Measurements from ENCODE around the gene CORT.
A peak's percentile ranks its signal among the peaks of the same experiment; 100 is the strongest.

Gene CORT

GRCh38 chr1:10479296-10479695 is 29.5 kb downstream of the CORT start:
- no peak for DNase-seq

GRCh38 chr1:10480614-10481013 is 30.8 kb downstream of the CORT start:
- no peak for DNase-seq

GRCh38 chr1:10484521-10484920 is 34.7 kb downstream of the CORT start:
- DNase-seq: no peak

GRCh38 chr1:10489291-10490055 is 39.6 kb downstream of the CORT start:
- peak; percentile 30 for DNase-seq

- no peak for DNase-seq
These were observed 40.6 kb downstream of the CORT start for GRCh38 chr1:10490286-10490970.

GRCh38 chr1:10494418-10494753 is 44.6 kb downstream of the CORT start:
- no peak for DNase-seq

GRCh38 chr1:10494754-10495474 is 45.1 kb downstream of the CORT start:
- DNase-seq: peak; percentile 73

- DNase-seq: no peak
These were observed 45.6 kb downstream of the CORT start for GRCh38 chr1:10495475-10495817.

GRCh38 chr1:10495952-10496351 is 46.1 kb downstream of the CORT start:
- DNase-seq: no peak

GRCh38 chr1:10497109-10497508 is 47.3 kb downstream of the CORT start:
- no peak for DNase-seq

- DNase-seq: no peak
These were observed 48.4 kb downstream of the CORT start for GRCh38 chr1:10498231-10498630.
